K562 (cell line): ENCODE measurements around the gene CBX8. TPM values are rescaled to one million over a fixed set of nuclear protein-coding genes. Genes with fewer than 3 reads are reported as not detected.

Experiments
- ATAC-seq: fragments of 200-7000 bp; cut with Tn5 transposase; 3 replicates; pipeline ENCODE4 v1.9.1; 2020; ENCODE audit warnings: moderate library complexity
- BruUV-seq: library from RNA; stranded (reverse); fragments of 400-500 nt; replicated peaks from 2 replicates; lab custom pipeline; 2021; lab: Mats Ljungman, UMichigan
- CTCF ChIA-PET: fragments of 300-600 bp; formaldehyde crosslinking; extraction: SDS; loops from one replicate; lab custom pipeline; 2021; ENCODE audit warnings: low intra/inter-chr PET ratio; lab: Yijun Ruan, JAX
- POLR2A ChIA-PET: fragments of 300-600, 350-650 bp; sonication (Branson Sonifier 250); formaldehyde crosslinking; extraction: SDS; loops from one replicate; lab custom pipeline; 2021; ENCODE audit warnings: antibody characterized with exemption, inconsistent platforms; lab: Yijun Ruan, JAX
- DNase-seq, 4 experiments: peaks; one replicate each; pipeline versions ENCODE4 v3.0.0 to v3.0.0-alpha.2; 2011 to 2018; ENCODE audit warnings: low spot score in 3 of 4, mixed read lengths in 3 of 4; ENCODE audit errors: extremely low read depth in 1 of 4
- FAIRE-seq: peaks from 2 replicates; lab custom pipeline; 2011; peaks lifted over from hg19 to GRCh38; lab: Jason Lieb, UNC
- H2AFZ ChIP-seq: 2 replicates; pipeline ENCODE4 v1.6.0; 2011; ENCODE audit warnings: low read depth, low read length, control low read depth, inconsistent platforms
- H3K27ac ChIP-seq: fragments of 200-600 bp; 3 replicates; pipeline ENCODE4 v1.8.0; 2011; ENCODE audit warnings: low read depth, mild to moderate bottlenecking, control low read depth, inconsistent platforms, low read length, moderate library complexity, mixed read lengths; ENCODE audit errors: extremely low read depth
- H3K27me3 ChIP-seq, 2 experiments: fragments of 300-600 bp in 1 of 2; 2 replicates in 1 of 2; 3 replicates in 1 of 2; pipeline versions ENCODE4 v1.6.0 to v1.8.0; 2011; ENCODE audit warnings: inconsistent platforms in 2 of 2, low read length in 2 of 2, mild to moderate bottlenecking in 1 of 2, mixed read lengths in 1 of 2, moderate library complexity in 1 of 2; ENCODE audit not compliant: control insufficient read depth in 2 of 2, insufficient read depth in 2 of 2
- H3K36me3 ChIP-seq: fragments of 300-600 bp; 3 replicates; pipeline ENCODE4 v1.8.0; 2011; ENCODE audit warnings: mild to moderate bottlenecking, low read length, inconsistent platforms; ENCODE audit not compliant: control insufficient read depth, insufficient read depth
- H3K4me1 ChIP-seq, 2 experiments: fragments of 200-600 bp in 1 of 2; replicated peaks in 1 of 2; 2 replicates in 1 of 2; 3 replicates in 1 of 2; pipeline versions ENCODE4 v1.5.1 to v1.8.0; 2011; ENCODE audit warnings: inconsistent platforms in 2 of 2, low read length in 2 of 2, mild to moderate bottlenecking in 1 of 2, mixed read lengths in 1 of 2, moderate library complexity in 1 of 2; ENCODE audit not compliant: control insufficient read depth in 2 of 2, insufficient read depth in 2 of 2
- H3K4me2 ChIP-seq: 2 replicates; pipeline ENCODE4 v1.6.1; 2011; ENCODE audit warnings: low read length, control low read depth, inconsistent platforms, mixed read lengths; ENCODE audit not compliant: insufficient read depth
- H3K4me3 ChIP-seq: fragments of 200-600 bp; sonication (generic), shearing (Covaris generic); 2 replicates; pipeline ENCODE4 v1.5.1; 2016; ENCODE audit warnings: control low read depth, inconsistent platforms
- H3K79me2 ChIP-seq: fragments of 200-600 bp; 3 replicates; pipeline ENCODE4 v1.8.0; 2011; ENCODE audit warnings: low read length, inconsistent platforms; ENCODE audit not compliant: control insufficient read depth, insufficient read depth
- H3K9ac ChIP-seq, 2 experiments: 2 replicates each; pipeline versions ENCODE4 v1.6.0 to v1.6.1; 2011; ENCODE audit warnings: low read depth in 2 of 2, low read length in 2 of 2, control low read depth in 1 of 2, inconsistent platforms in 1 of 2, mild to moderate bottlenecking in 1 of 2, mixed read lengths in 1 of 2; ENCODE audit not compliant: insufficient read depth in 1 of 2
- H3K9me1 ChIP-seq: one replicate; pipeline ENCODE4 v1.6.0; 2011; ENCODE audit warnings: inconsistent platforms, mild to moderate bottlenecking, low read length, moderate library complexity; ENCODE audit not compliant: control insufficient read depth, insufficient read depth
- H3K9me3 ChIP-seq: replicated peaks from 2 replicates; pipeline ENCODE4 v1.5.1; 2011; ENCODE audit warnings: low read depth, low read length, inconsistent platforms; ENCODE audit not compliant: control insufficient read depth, insufficient read depth
- H4K20me1 ChIP-seq: replicated peaks from 2 replicates; pipeline ENCODE4 v1.6.1; 2011; ENCODE audit warnings: low read length, inconsistent platforms, mixed read lengths; ENCODE audit not compliant: control insufficient read depth, insufficient read depth
- CBFB ChIP-seq: sonication (generic); formaldehyde crosslinking; IDR thresholded peaks from 2 replicates; pipeline ENCODE4 v1.4.0; 2020; ENCODE audit warnings: mild to moderate bottlenecking, missing genetic modification reagents
- CCAR2 ChIP-seq: fragments of 200-400 bp; formaldehyde crosslinking; IDR thresholded peaks from 2 replicates; pipeline ENCODE4 v1.6.1; 2017; ENCODE audit warnings: mild to moderate bottlenecking, low read depth, low read length
- CHD4 ChIP-seq: fragments of 200-600 bp; sonication (generic); IDR thresholded peaks from 3 replicates; pipeline ENCODE4 v1.6.1; 2012; ENCODE audit warnings: low read depth, mild to moderate bottlenecking, mixed read lengths, low read length, inconsistent platforms; ENCODE audit not compliant: insufficient read depth, insufficient replicate concordance, poor library complexity, severe bottlenecking
- ELK3 ChIP-seq: fragments of 450-650 bp; formaldehyde crosslinking; IDR thresholded peaks from 2 replicates; pipeline ENCODE4 v1.4.0; 2020; ENCODE audit warnings: mild to moderate bottlenecking
- IRF1 ChIP-seq: sonication (generic); formaldehyde crosslinking; IDR thresholded peaks from 2 replicates; pipeline ENCODE4 v1.8.0; 2022; ENCODE audit warnings: missing genetic modification reagents, mild to moderate bottlenecking, borderline replicate concordance
- IRF9 ChIP-seq: fragments of 450-650 bp; IDR thresholded peaks from 2 replicates; pipeline ENCODE4 v1.6.1; 2016; ENCODE audit warnings: missing biosample characterization, missing genetic modification characterization
- LARP7 ChIP-seq: fragments of 450-650 bp; IDR thresholded peaks from 2 replicates; pipeline ENCODE4 v1.6.1; 2016
- MAFG ChIP-seq: fragments of 450-650 bp; conservative IDR thresholded peaks from 2 replicates; pipeline ENCODE4 v1.6.1; 2016; ENCODE audit warnings: missing genetic modification characterization, missing compliant biosample characterization
- MIER1 ChIP-seq: fragments of 450-650 bp; IDR thresholded peaks from 2 replicates; pipeline ENCODE4 v1.6.1; 2016; ENCODE audit warnings: antibody characterized with exemption, mild to moderate bottlenecking, low read depth
- NFATC3 ChIP-seq: fragments of 450-650 bp; IDR thresholded peaks from 2 replicates; pipeline ENCODE4 v1.6.1; 2017; ENCODE audit warnings: mild to moderate bottlenecking
- NR2C2 ChIP-seq, 2 experiments: fragments of 200-800 bp in 1 of 2; sonication (Bioruptor generic) in 1 of 2; sonication (generic) in 1 of 2; formaldehyde crosslinking in 1 of 2; IDR thresholded peaks; 2 replicates each; pipeline versions ENCODE4 v1.6.1 to v1.8.0; 2016 to 2022; ENCODE audit warnings: mild to moderate bottlenecking in 1 of 2, missing compliant biosample characterization in 1 of 2, missing genetic modification characterization in 1 of 2, missing genetic modification reagents in 1 of 2
- PHB2 ChIP-seq: fragments of 450-650 bp; IDR thresholded peaks from 2 replicates; pipeline ENCODE4 v1.6.1; 2017; ENCODE audit warnings: low read depth
- PTBP1 ChIP-seq: fragments of 200-400 bp; formaldehyde crosslinking; IDR thresholded peaks from 2 replicates; pipeline ENCODE4 v1.6.1; 2017; ENCODE audit warnings: low read depth, low read length
- SUPT5H ChIP-seq: fragments of 450-650 bp; IDR thresholded peaks from 2 replicates; pipeline ENCODE4 v1.6.1; 2016
- TAF7 ChIP-seq: fragments of 450-650 bp; IDR thresholded peaks from 2 replicates; pipeline ENCODE4 v1.6.1; 2016; ENCODE audit warnings: missing genetic modification characterization, missing compliant biosample characterization
- TFAM ChIP-seq: fragments of 250-450 bp; sonication (Bioruptor Pico); conservative IDR thresholded peaks from 2 replicates; pipeline ENCODE4 v1.5.0; 2021; ENCODE audit warnings: mild to moderate bottlenecking, moderate library complexity
- ZNF197 ChIP-seq: fragments of 200-800 bp; sonication (Bioruptor generic); IDR thresholded peaks from 2 replicates; pipeline ENCODE4 v1.6.1; 2016; ENCODE audit warnings: low read depth, missing genetic modification characterization, missing compliant biosample characterization
- ZNF224 ChIP-seq: sonication (generic); formaldehyde crosslinking; IDR thresholded peaks from 2 replicates; pipeline ENCODE4 v1.8.0; 2022; ENCODE audit warnings: mild to moderate bottlenecking, missing genetic modification reagents
- ZNF639 ChIP-seq, 2 experiments: fragments of 200-800 bp in 1 of 2; sonication (Bioruptor generic) in 1 of 2; sonication (generic) in 1 of 2; formaldehyde crosslinking in 1 of 2; IDR thresholded peaks in 1 of 2; conservative IDR thresholded peaks in 1 of 2; 2 replicates each; pipeline versions ENCODE4 v1.5.0 to v1.6.1; 2016 to 2020; ENCODE audit warnings: missing compliant biosample characterization in 1 of 2, missing genetic modification characterization in 1 of 2, missing genetic modification reagents in 1 of 2
- WGBS: fragments of 100-300 bp; shearing (Covaris generic); methylation state at CpG from one replicate; pipeline ENCODE4 v1.1.6; 2016; ENCODE audit warnings: low coverage, mixed read lengths; ENCODE audit not compliant: insufficient coverage; ENCODE audit errors: missing lambda C conversion rate; 5-methylcytosine and 5-hydroxymethylcytosine counted together
- in situ Hi-C: fragments of 300-500 bp; cut with MboI; formaldehyde crosslinking; loops from 4 replicates; pipeline ENCODE4 v1.15.0; 2018; ENCODE audit warnings: inconsistent platforms, mixed read lengths
- intact Hi-C: fragments of 100-400 bp; cut with micrococcal nuclease; formaldehyde crosslinking; loops from 2 replicates; pipeline ENCODE4 v1.14.2; 2022
- polyA plus RNA-seq, 8 experiments: library from polyadenylated mRNA; depleted of rRNA in 4 of 8; stranded (reverse) in 5 of 8; unstranded in 3 of 8; fragments of >200 nt; fragmentation: Nextera tagmentation in 2 of 8; fragmentation: Illumina TruSeq in 1 of 8; extraction: Ambion mirVana in 2 of 8; extraction: Trizol in 1 of 8; gene quantifications; 2 replicates each; pipeline versions ENCODE4 v1.2.1 to v1.2.3, GENCODE V29; 2011 to 2014; ENCODE audit warnings: inconsistent platforms in 1 of 8, missing spikeins in 1 of 8
- total RNA-seq, 7 experiments: library from RNA; depleted of rRNA in 6 of 7; stranded (reverse); fragments of >200 nt in 6 of 7; fragmentation: Illumina TruSeq in 2 of 7; extraction: Trizol in 2 of 7; gene quantifications; 2 replicates each; pipeline versions ENCODE4 v1.2.1 to v1.2.3, GENCODE V29; 2011 to 2021; ENCODE audit warnings: low replicate concordance in 1 of 7

The CBX8 gene
- total and polyA plus RNA-seq, 9 of the 15 experiments (the other 6 are each of a cell fraction or from before 2014, with no cell fraction given) = 0.08 to 11.9 (median 2.6) TPM

- Histone ChIP-seq H3K9ac (peak overlapping the region; percentile 77 to 87), H3K9me3 (no peaks in the 10 kb centered on the region), H2AFZ (peak overlapping the region; percentile 75), H3K79me2 (peaks cover 38% of the 10 kb centered on the region), H4K20me1 (no peaks in the 10 kb centered on the region), H3K4me3 (peak overlapping the region; percentile 44), H3K9me1 (no peaks in the 10 kb centered on the region), H3K27ac (peak overlapping the region; percentile 87), H3K4me2 (peak overlapping the region; percentile 90), H3K27me3 (no peaks in the 10 kb centered on the region), H3K36me3 (no peaks in the 10 kb centered on the region), H3K4me1 (peaks cover 68 to 76% of the 10 kb centered on the region in 2 experiments)
- ChIA-PET CTCF (no interaction called here), POLR2A (interaction anchor here (0.9 to 17.8 kb wide), 4 partner anchors 9 to 32 kb away, joined by 3 to 386 read pairs (median 12); no protein-coding TSS in a partner anchor)
- peak; percentile 48 to 92 (median 62) for DNase-seq
- WGBS = 0% methylated on average over 11 of the region's 11 CpGs
- FAIRE-seq = peak; percentile 85
- ATAC-seq = peak; percentile 82
- intact Hi-C loops (no loop called here), in situ Hi-C loops (no loop called here)
- BruUV-seq = no TSS peak
- no peak for TF ChIP-seq CCAR2
- TF ChIP-seq CBFB (CRISPR knock-in tag) = no peak
- no peak for TF ChIP-seq CHD4
- no peak for TF ChIP-seq IRF9 (tag)
- no peak for TF ChIP-seq ZNF197 (CRISPR knock-in tag)
- TF ChIP-seq PTBP1 = no peak
- TF ChIP-seq NR2C2 (CRISPR knock-in tag; IDR thresholded peaks at IDR 0.05) = no peak
- peak; percentile 51; the same call in 1 of the 2 replicates for TF ChIP-seq NR2C2 (tag; IDR thresholded peaks at IDR 0.05)
- no peak for TF ChIP-seq NFATC3
- TF ChIP-seq MIER1 = no peak
- TF ChIP-seq TAF7 (tag) = no peak
- TF ChIP-seq ZNF639 (CRISPR knock-in tag; conservative IDR thresholded peaks at IDR 0.05 in 1 of 2, IDR thresholded peaks at IDR 0.05 in 1 of 2) = no peak; a peak in 1 of 4 replicates
- no peak for TF ChIP-seq TFAM (CRISPR knock-in tag)
- TF ChIP-seq PHB2 = no peak
- no peak for TF ChIP-seq IRF1
- TF ChIP-seq MAFG = no peak
- TF ChIP-seq LARP7 = no peak
- TF ChIP-seq ZNF224 (CRISPR knock-in tag) = no peak
- TF ChIP-seq SUPT5H = peak; percentile 69
- no peak for TF ChIP-seq ELK3 (CRISPR knock-in tag)
These were observed 29.4 kb upstream of the CBX8 start for GRCh38 chr17:79826204-79826680.
